Endothelial cell (in vitro differentiated cells): ENCODE measurements around the gene OSBPL2. TPM values are rescaled to one million over a fixed set of nuclear protein-coding genes. Genes with fewer than 3 reads are reported as not detected.
A peak's percentile ranks its signal among the peaks of the same experiment; 100 is the strongest.

Experiments used
- DNase-seq: peaks from one replicate; pipeline ENCODE4 v3.0.0; 2021; ENCODE audit warnings: low spot score
- H3K27ac Mint-ChIP-seq: one replicate; pipeline ENCODE4 v1.8.0; 2021; ENCODE audit warnings: mixed read lengths, inconsistent platforms; ENCODE audit not compliant: unreplicated experiment
- H3K27me3 Mint-ChIP-seq: one replicate; pipeline ENCODE4 v1.8.0; 2021; ENCODE audit warnings: mild to moderate bottlenecking, moderate library complexity, mixed read lengths, inconsistent platforms; ENCODE audit not compliant: unreplicated experiment
- H3K36me3 Mint-ChIP-seq: one replicate; pipeline ENCODE4 v1.8.0; 2021; ENCODE audit warnings: mild to moderate bottlenecking, low read depth, mixed read lengths, inconsistent platforms; ENCODE audit not compliant: unreplicated experiment
- H3K4me1 Mint-ChIP-seq: one replicate; pipeline ENCODE4 v1.8.0; 2021; ENCODE audit warnings: mild to moderate bottlenecking, mixed read lengths, inconsistent platforms; ENCODE audit not compliant: unreplicated experiment
- H3K4me3 Mint-ChIP-seq: one replicate; pipeline ENCODE4 v1.8.0; 2021; ENCODE audit warnings: mild to moderate bottlenecking, mixed read lengths, inconsistent platforms; ENCODE audit not compliant: unreplicated experiment
- H3K9me3 Mint-ChIP-seq: one replicate; pipeline ENCODE4 v1.8.0; 2021; ENCODE audit warnings: mixed read lengths, inconsistent platforms; ENCODE audit not compliant: unreplicated experiment
- CTCF ChIP-seq: fragments of 200-600 bp; sonication (generic); IDR thresholded peaks from one replicate; pipeline ENCODE4 v1.5.0; 2021; ENCODE audit warnings: antibody characterized with exemption; ENCODE audit not compliant: unreplicated experiment
- microRNA-seq: library from miRNA; unstranded; fragments of <30 nt; microRNA quantifications from one replicate; pipeline ENCODE4, GENCODE V29; 2020; ENCODE audit not compliant: unreplicated experiment
- total RNA-seq: library from RNA; stranded (reverse); fragmentation: NEBNext Ultra II Directional; extraction: Animal tissue kit (Norgen Biotek cat#: 25700); gene quantifications from one replicate; pipeline ENCODE4 v1.2.1, GENCODE V29; 2021; ENCODE audit not compliant: unreplicated experiment

The OSBPL2 gene
- total RNA-seq, 1 donor from 2014 or later = 39.5 TPM

- Mint-ChIP-seq H3K9me3 (peaks cover 7% of the 10 kb centered on the region), H3K4me3 (no peak overlapping the region), H3K4me1 (peaks cover 5% of the 10 kb centered on the region), H3K36me3 (peaks cover 8% of the 10 kb centered on the region), H3K27me3 (peaks cover 4% of the 10 kb centered on the region), H3K27ac (no peak overlapping the region)
- no peak for DNase-seq
- TF ChIP-seq CTCF = no peak
These were observed 105.8 kb downstream of the OSBPL2 start for GRCh38 chr20:62344092-62344491.

- peaks cover 11% of the 10 kb centered on the region for H3K36me3 Mint-ChIP-seq
- H3K27ac Mint-ChIP-seq = no peak overlapping the region
- DNase-seq = no peak
- H3K4me1 Mint-ChIP-seq = peaks cover 2% of the 10 kb centered on the region
- no peak overlapping the region for H3K4me3 Mint-ChIP-seq
- H3K9me3 Mint-ChIP-seq = peaks cover 7% of the 10 kb centered on the region
- H3K27me3 Mint-ChIP-seq = peaks cover 6% of the 10 kb centered on the region
- no peak for TF ChIP-seq CTCF
These were observed 106.5 kb downstream of the OSBPL2 start for GRCh38 chr20:62344782-62345181.

Small RNA genes within 50 kb of the gene (microRNA-seq; reads per million reads assigned to microRNA genes)
- gene MIR4758 = 1.0 reads per million, percentile 13 among the genes with 10 or more reads in this experiment

Other genes starting within 250 kb of the OSBPL2 start
- 14.2 TPM for gene TAF4, start 172.6 kb upstream of the OSBPL2 start, total RNA-seq
- gene LSM14B, start 116.0 kb upstream of the OSBPL2 start, total RNA-seq = 35.3 TPM
- 302 TPM for gene PSMA7, start 95.1 kb upstream of the OSBPL2 start, total RNA-seq
- 17.5 TPM for gene SS18L1, start 94.8 kb upstream of the OSBPL2 start, total RNA-seq
- gene MTG2, start 55.5 kb upstream of the OSBPL2 start, total RNA-seq = 20.2 TPM
- gene HRH3, start 18.2 kb upstream of the OSBPL2 start, total RNA-seq = not detected
- gene ADRM1, start 64.5 kb downstream of the OSBPL2 start, total RNA-seq = 132 TPM
- gene LAMA5, start 128.8 kb downstream of the OSBPL2 start, total RNA-seq = 34.5 TPM
- gene RPS21, start 148.6 kb downstream of the OSBPL2 start, total RNA-seq = 1,710 TPM
- gene CABLES2, start 168.8 kb downstream of the OSBPL2 start, total RNA-seq = 9.3 TPM
- 0.10 TPM for gene RBBP8NL, start 189.0 kb downstream of the OSBPL2 start, total RNA-seq
- not detected for gene GATA5, start 237.5 kb downstream of the OSBPL2 start, total RNA-seq